Natural killer cell (primary cell): ENCODE data around the gene ACRBP. TPM values are rescaled to one million over a fixed set of nuclear protein-coding genes. Genes with fewer than 3 reads are reported as not detected.
A peak's percentile ranks its signal among the peaks of the same experiment; 100 is the strongest.
"Not testable (repeated sequence)": the region's sequence is repeated elsewhere in the genome, so short reads cannot be mapped to it uniquely, and the experiment has no call there.

Experiments used
- ATAC-seq, 3 donors: fragments of 150-1000 bp in 2 of 3; fragments of 200-7000 bp in 1 of 3; cut with Tn5 transposase; 1 replicate in 1 of 3; 2 replicates in 2 of 3; pipeline ENCODE4 v1.10.0; 2021; ENCODE audit warnings: mild to moderate bottlenecking in 2 of 3, moderate library complexity in 2 of 3
- DNase-seq, 2 donors: peaks; one replicate each; pipeline versions ENCODE4 v3.0.0 to v3.0.0-alpha.2; 2013 to 2021; ENCODE audit warnings: mixed read lengths in 1 of 2
- H3K27ac ChIP-seq: one replicate; pipeline ENCODE4 v1.5.1; 2013; ENCODE audit warnings: mild to moderate bottlenecking, low read length
- H3K27me3 ChIP-seq: one replicate; pipeline ENCODE4 v1.6.1; 2013; ENCODE audit warnings: low read length; ENCODE audit not compliant: control insufficient read depth, insufficient read depth
- H3K36me3 ChIP-seq: one replicate; pipeline ENCODE4 v1.6.1; 2013; ENCODE audit warnings: low read length; ENCODE audit not compliant: control insufficient read depth, insufficient read depth
- H3K4me1 ChIP-seq: one replicate; pipeline ENCODE4 v1.6.1; 2013; ENCODE audit warnings: low read length; ENCODE audit not compliant: control insufficient read depth, insufficient read depth
- H3K4me3 ChIP-seq: one replicate; pipeline ENCODE4 v1.5.1; 2013; ENCODE audit warnings: low read length
- H3K9me3 ChIP-seq: one replicate; pipeline ENCODE4 v1.6.1; 2013; ENCODE audit warnings: low read length; ENCODE audit not compliant: control insufficient read depth, insufficient read depth
- H3K27ac Mint-ChIP-seq, 2 donors: one replicate each; pipeline ENCODE4 v1.8.0; 2022; ENCODE audit warnings: mild to moderate bottlenecking in 2 of 2, mixed read lengths in 2 of 2, moderate library complexity in 1 of 2
- H3K27me3 Mint-ChIP-seq, 2 donors: one replicate each; pipeline ENCODE4 v1.8.0; 2022; ENCODE audit warnings: low read depth in 2 of 2, mixed read lengths in 2 of 2
- H3K36me3 Mint-ChIP-seq: one replicate; pipeline ENCODE4 v1.8.0; 2022; ENCODE audit warnings: mixed read lengths
- H3K4me1 Mint-ChIP-seq, 2 donors: one replicate each; pipeline ENCODE4 v1.8.0; 2022; ENCODE audit warnings: mixed read lengths in 2 of 2
- H3K4me3 Mint-ChIP-seq: one replicate; pipeline ENCODE4 v1.8.0; 2022; ENCODE audit warnings: mild to moderate bottlenecking, moderate library complexity, mixed read lengths
- H3K9me3 Mint-ChIP-seq, 2 donors: one replicate each; pipeline ENCODE4 v1.8.0; 2022; ENCODE audit warnings: mixed read lengths in 2 of 2
- WGBS: methylation state at CpG from one replicate; pipeline ENCODE4 v1.1.7; 2013; ENCODE audit warnings: missing lambda C conversion rate; ENCODE audit not compliant: insufficient coverage; 5-methylcytosine and 5-hydroxymethylcytosine counted together
- intact Hi-C: fragments of 100-400 bp; cut with micrococcal nuclease; formaldehyde crosslinking; loops from one replicate; pipeline ENCODE4 v1.14.2; 2022
- total RNA-seq, 4 donors: library from RNA; stranded (reverse); fragments of 120-200 nt in 1 of 4; gene quantifications; one replicate each; pipeline versions ENCODE4 v1.2.3 to v1.2.4, GENCODE V29; 2013 to 2022
- TF ChIP-seq, protein P1 (sequence below): fragments of 200-600 bp; IDR thresholded peaks from one replicate; pipeline ENCODE4 v1.8.0; 2022; ENCODE audit warnings: antibody characterized with exemption

ACRBP gene
- total RNA-seq, 3 donors from 2014 or later (not counting 1 experiment from before 2014, with no cell fraction given): 2.1 to 12.2 (median 4.7) TPM

GRCh38 chr12:6604259-6605029 is 42.8 kb downstream of the ACRBP start:
- TF ChIP-seq, protein P1, sequence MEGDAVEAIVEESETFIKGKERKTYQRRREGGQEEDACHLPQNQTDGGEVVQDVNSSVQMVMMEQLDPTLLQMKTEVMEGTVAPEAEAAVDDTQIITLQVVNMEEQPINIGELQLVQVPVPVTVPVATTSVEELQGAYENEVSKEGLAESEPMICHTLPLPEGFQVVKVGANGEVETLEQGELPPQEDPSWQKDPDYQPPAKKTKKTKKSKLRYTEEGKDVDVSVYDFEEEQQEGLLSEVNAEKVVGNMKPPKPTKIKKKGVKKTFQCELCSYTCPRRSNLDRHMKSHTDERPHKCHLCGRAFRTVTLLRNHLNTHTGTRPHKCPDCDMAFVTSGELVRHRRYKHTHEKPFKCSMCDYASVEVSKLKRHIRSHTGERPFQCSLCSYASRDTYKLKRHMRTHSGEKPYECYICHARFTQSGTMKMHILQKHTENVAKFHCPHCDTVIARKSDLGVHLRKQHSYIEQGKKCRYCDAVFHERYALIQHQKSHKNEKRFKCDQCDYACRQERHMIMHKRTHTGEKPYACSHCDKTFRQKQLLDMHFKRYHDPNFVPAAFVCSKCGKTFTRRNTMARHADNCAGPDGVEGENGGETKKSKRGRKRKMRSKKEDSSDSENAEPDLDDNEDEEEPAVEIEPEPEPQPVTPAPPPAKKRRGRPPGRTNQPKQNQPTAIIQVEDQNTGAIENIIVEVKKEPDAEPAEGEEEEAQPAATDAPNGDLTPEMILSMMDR: no peak
- intact Hi-C loops: loop anchor here (5.0 kb wide), 5 partner anchors 37 to 267 kb away; partner anchors contain the start of genes GAPDH, MLF2 and NOP2
- peaks cover 58% of the 10 kb centered on the region for H3K4me1 ChIP-seq
- H3K4me3 ChIP-seq: no peak overlapping the region
- WGBS: 74% methylated on average over 6 of the region's 6 CpGs
- H3K27me3 Mint-ChIP-seq: no peaks in the 10 kb centered on the region
- DNase-seq: no peak
- H3K4me3 Mint-ChIP-seq: no peak overlapping the region
- H3K9me3 Mint-ChIP-seq: no peaks in the 10 kb centered on the region
- H3K9me3 ChIP-seq: no peaks in the 10 kb centered on the region
- H3K4me1 Mint-ChIP-seq: peaks cover 49 to 50% of the 10 kb centered on the region in 2 donors
- peaks cover 31% of the 10 kb centered on the region for H3K36me3 ChIP-seq
- peak overlapping the region; percentile 97 for H3K27ac ChIP-seq
- no peaks in the 10 kb centered on the region for H3K27me3 ChIP-seq
- ATAC-seq: no peak
- H3K27ac Mint-ChIP-seq: no peak overlapping the region
- H3K36me3 Mint-ChIP-seq: peaks cover 32% of the 10 kb centered on the region

DNA sequence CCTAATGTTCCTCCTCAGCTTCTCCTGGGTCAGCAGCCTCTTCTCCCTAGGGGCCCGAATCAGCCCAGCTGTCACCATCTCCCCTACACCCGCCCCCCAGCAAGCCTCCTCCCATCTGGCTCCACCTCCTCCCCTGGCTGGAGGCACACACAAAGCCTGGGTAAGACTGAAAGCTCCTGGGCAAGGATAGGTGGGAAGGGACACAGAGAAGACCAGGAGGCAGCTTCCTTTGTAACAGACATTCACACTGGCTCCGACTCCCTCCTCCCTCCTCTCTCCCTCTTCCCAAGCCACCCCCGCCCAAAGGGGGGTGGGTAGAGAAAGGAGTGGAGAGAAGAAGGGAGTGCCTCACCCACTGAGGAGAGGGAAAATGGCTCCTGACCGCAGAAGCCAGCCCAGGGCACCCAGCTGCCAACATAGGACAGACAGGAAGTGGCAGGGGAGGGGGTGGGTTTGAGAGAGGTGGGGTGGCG is 44.1 kb downstream of the ACRBP start:
- peaks cover 42% of the 10 kb centered on the region for H3K36me3 ChIP-seq
- H3K27ac Mint-ChIP-seq: peak overlapping the region in 1 of 2 donors; percentile 50
- H3K4me1 Mint-ChIP-seq: peaks cover 49 to 50% of the 10 kb centered on the region in 2 donors
- H3K27me3 ChIP-seq: no peaks in the 10 kb centered on the region
- peaks cover 51% of the 10 kb centered on the region for H3K4me1 ChIP-seq
- peak overlapping the region; percentile 41 for H3K27ac ChIP-seq
- ATAC-seq (no peak), DNase-seq (peak in 1 of 2 donors; percentile 68)
- H3K4me3 ChIP-seq: no peak overlapping the region
- H3K4me3 Mint-ChIP-seq: peak overlapping the region; percentile 59
- H3K9me3 Mint-ChIP-seq: no peaks in the 10 kb centered on the region
- no peaks in the 10 kb centered on the region for H3K27me3 Mint-ChIP-seq
- H3K9me3 ChIP-seq: no peaks in the 10 kb centered on the region
- WGBS: 0% methylated on average over 3 of the region's 6 CpGs
- intact Hi-C loops: no loop called here
- TF ChIP-seq, protein P1: no peak
- H3K36me3 Mint-ChIP-seq: peaks cover 36% of the 10 kb centered on the region

DNA sequence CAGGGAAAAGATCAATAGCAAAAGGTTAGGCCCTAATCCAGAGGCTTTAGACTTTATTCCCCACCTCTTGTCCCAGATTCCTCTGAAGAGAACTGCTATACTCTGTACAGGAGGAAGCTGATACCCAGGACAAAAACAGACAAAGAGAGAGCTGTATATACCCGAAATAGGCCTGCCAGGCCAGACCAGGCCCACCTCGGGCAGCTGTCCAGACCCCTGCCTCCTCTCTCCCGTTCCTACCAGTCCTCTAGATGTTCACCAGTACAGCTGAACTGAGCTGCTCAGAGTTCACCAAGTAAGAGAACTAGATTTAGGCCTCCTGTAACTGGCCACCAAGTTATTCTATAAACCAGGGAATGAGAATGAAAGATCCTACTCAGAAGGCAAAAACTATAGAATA is 44.7 kb downstream of the ACRBP start:
- intact Hi-C loops: no loop called here
- H3K36me3 Mint-ChIP-seq: peaks cover 42% of the 10 kb centered on the region
- no peaks in the 10 kb centered on the region for H3K9me3 Mint-ChIP-seq
- TF ChIP-seq, protein P1: no peak
- H3K4me3 ChIP-seq: no peak overlapping the region
- ATAC-seq (no peak), DNase-seq (no peak)
- WGBS: 83% methylated on average over 3 of the region's 3 CpGs
- peaks cover 49 to 50% of the 10 kb centered on the region in 2 donors for H3K4me1 Mint-ChIP-seq
- no peaks in the 10 kb centered on the region for H3K27me3 Mint-ChIP-seq
- H3K27me3 ChIP-seq: no peaks in the 10 kb centered on the region
- peaks cover 45% of the 10 kb centered on the region for H3K4me1 ChIP-seq
- H3K9me3 ChIP-seq: no peaks in the 10 kb centered on the region
- peak overlapping the region in 1 of 2 donors; percentile 50 for H3K27ac Mint-ChIP-seq
- H3K4me3 Mint-ChIP-seq: peak overlapping the region; percentile 59
- H3K27ac ChIP-seq: peak overlapping the region; percentile 41
- H3K36me3 ChIP-seq: peaks cover 48% of the 10 kb centered on the region

DNA sequence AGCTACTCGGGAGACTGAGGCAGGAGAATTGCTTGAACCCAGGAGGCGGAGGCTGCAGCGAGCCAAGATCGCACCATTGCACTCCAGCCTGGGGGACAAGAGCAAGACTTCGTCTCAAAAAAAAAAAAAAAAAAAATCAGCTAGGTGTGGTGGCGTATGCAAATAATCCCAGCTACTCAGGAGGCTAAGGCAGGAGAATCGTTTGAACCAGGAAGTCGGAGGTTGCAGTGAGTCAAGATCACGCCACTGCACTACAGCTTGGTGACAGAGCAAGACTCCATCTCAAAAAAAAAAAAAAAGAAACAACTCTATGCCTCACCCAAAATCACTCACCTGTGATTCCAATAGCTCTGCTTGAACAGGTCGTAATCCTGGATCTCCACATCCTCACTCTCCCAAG is 51.6 kb downstream of the ACRBP start:
- intact Hi-C loops, H3K27ac Mint-ChIP-seq, H3K27me3 Mint-ChIP-seq: not testable (repeated sequence)

More for the DNA sequence above, 51.6 kb downstream of the ACRBP start:
- not testable (repeated sequence) for DNase-seq, H3K27ac ChIP-seq, H3K4me3 Mint-ChIP-seq, H3K27me3 ChIP-seq, H3K9me3 ChIP-seq, ATAC-seq, H3K9me3 Mint-ChIP-seq, H3K4me3 ChIP-seq, H3K4me1 ChIP-seq
- peaks cover 88% of the 10 kb centered on the region for H3K36me3 ChIP-seq
- whole genome bisulfite sequencing: 92% methylated on average over 10 of the region's 10 CpGs
- peaks cover 66% of the 10 kb centered on the region for H3K36me3 Mint-ChIP-seq
- H3K4me1 Mint-ChIP-seq: peaks cover 15 to 22% of the 10 kb centered on the region in 2 donors
